Measurements from ENCODE around the gene RAB26. TPM values are rescaled to one million over a fixed set of nuclear protein-coding genes. Genes with fewer than 3 reads are reported as not detected.

Gene RAB26
- polyA plus RNA-seq, 1 donor from 2014 or later = 4.9 TPM

- H3F3A ChIP-seq (ENCODE audit: insufficient read depth, low read length, poor library complexity, severe bottlenecking) = no peaks in the 10 kb centered on the region
- H4K20me1 ChIP-seq (ENCODE audit: insufficient read depth) = no peaks in the 10 kb centered on the region
- H3K4me2 ChIP-seq (ENCODE audit: low read length) = no peak overlapping the region
- no peak overlapping the region for H3K27ac ChIP-seq (ENCODE audit: low read length)
- H3K9ac ChIP-seq (ENCODE audit: low read length) = no peak overlapping the region
- H3K79me2 ChIP-seq (replicated peaks; ENCODE audit: insufficient read depth, low read length) = peaks cover 17% of the 10 kb centered on the region
- H3K9me3 ChIP-seq (ENCODE audit: low read length) = no peaks in the 10 kb centered on the region
- no peak overlapping the region for H3K4me3 ChIP-seq (ENCODE audit: low read length)
- no peaks in the 10 kb centered on the region for H3K9me2 ChIP-seq (ENCODE audit: insufficient read depth, low read length)
- no peak overlapping the region for H2AFZ ChIP-seq (ENCODE audit: low read depth, low read length)
- H3K36me3 ChIP-seq (ENCODE audit: insufficient read depth, low read length) = no peaks in the 10 kb centered on the region
- no peak for TF ChIP-seq EZH2 (IDR thresholded peaks at IDR 0.05; ENCODE audit: borderline replicate concordance, insufficient read depth, low read length, poor library complexity, severe bottlenecking)
- H3K27me3 ChIP-seq (ENCODE audit: insufficient read depth, low read depth, low read length) = no peaks in the 10 kb centered on the region
Observed at GRCh38 chr16:2162676-2163118, 14.3 kb downstream of the RAB26 start.

DNA sequence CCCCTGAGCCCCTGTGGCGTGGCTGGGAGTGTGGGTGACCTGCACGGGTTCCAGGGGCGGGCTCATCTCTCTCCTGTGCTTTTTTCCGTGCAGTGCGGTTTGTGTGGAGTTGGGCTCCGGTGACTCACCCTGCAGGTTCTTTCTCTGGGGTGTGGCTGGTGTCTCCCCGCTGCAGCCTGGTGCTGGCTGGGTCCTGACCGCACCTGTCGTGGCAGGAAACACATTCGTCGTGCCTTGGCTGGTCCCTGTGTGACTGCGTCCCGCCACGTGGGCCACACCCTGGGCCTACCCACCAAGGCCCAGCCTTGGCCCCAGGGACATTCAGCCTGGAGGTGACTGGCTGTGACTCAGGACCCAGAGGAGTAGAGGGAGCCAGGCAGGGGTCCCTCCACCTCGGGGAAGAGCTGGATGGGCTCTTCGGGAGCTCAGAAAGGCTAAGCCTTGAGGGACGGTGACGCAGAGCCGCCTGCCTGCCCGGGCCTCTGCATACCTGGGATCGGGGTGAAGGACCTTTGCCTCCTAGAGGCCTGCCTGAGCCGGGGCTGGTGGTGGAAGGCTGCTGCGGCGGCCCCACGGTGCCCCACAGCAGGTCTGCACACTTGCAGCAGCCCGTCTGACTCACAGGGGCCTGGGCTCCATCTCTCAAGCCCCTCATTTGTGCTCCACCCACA lies 14.9 kb downstream of the RAB26 start:
- Histone ChIP-seq H3K9ac (ENCODE audit: low read length) (no peak overlapping the region), H3K79me2 (replicated peaks; ENCODE audit: insufficient read depth, low read length) (peaks cover 11% of the 10 kb centered on the region), H3K4me2 (ENCODE audit: low read length) (no peak overlapping the region), H3K36me3 (ENCODE audit: insufficient read depth, low read length) (no peaks in the 10 kb centered on the region), H3K4me3 (ENCODE audit: low read length) (no peak overlapping the region), H3K9me3 (ENCODE audit: low read length) (no peaks in the 10 kb centered on the region), H4K20me1 (ENCODE audit: insufficient read depth) (no peaks in the 10 kb centered on the region), H3K9me2 (ENCODE audit: insufficient read depth, low read length) (no peaks in the 10 kb centered on the region), H3K27ac (ENCODE audit: low read length) (no peak overlapping the region), H3F3A (ENCODE audit: insufficient read depth, low read length, poor library complexity, severe bottlenecking) (no peaks in the 10 kb centered on the region), H3K27me3 (ENCODE audit: insufficient read depth, low read depth, low read length) (no peaks in the 10 kb centered on the region), H2AFZ (ENCODE audit: low read depth, low read length) (no peak overlapping the region)
- TF ChIP-seq EP300 (conservative IDR thresholded peaks at IDR 0.05; ENCODE audit: poor library complexity, severe bottlenecking) = no peak

DNA sequence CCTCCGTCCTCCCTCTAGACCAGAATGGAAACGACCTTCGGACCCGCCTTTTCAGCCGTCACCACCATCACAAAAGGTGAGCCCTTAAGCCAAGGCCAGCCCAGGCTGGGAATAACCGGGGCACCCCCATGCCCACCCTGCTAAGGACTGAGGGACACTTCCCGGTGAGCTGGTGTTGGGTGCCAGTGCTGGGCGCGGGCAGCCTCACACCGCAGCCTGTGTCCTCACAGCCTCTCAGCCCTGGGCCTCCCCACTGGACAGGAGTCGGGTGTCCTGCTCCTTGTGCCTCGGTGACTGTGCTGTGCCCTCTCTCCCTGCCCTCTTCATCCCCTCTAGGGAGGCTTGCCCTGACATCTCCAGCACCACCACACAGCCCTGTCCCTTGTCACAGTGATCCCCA lies 17.4 kb downstream of the RAB26 start:
- no peaks in the 10 kb centered on the region for H3K79me2 ChIP-seq (replicated peaks; ENCODE audit: insufficient read depth, low read length)
- H3K9ac ChIP-seq (ENCODE audit: low read length) = no peak overlapping the region
- H3K27ac ChIP-seq (ENCODE audit: low read length) = no peak overlapping the region
- no peaks in the 10 kb centered on the region for H4K20me1 ChIP-seq (ENCODE audit: insufficient read depth)
- no peak for TF ChIP-seq MXI1 (conservative IDR thresholded peaks at IDR 0.05; ENCODE audit: poor library complexity, severe bottlenecking)
- no peak for TF ChIP-seq SMC3 (conservative IDR thresholded peaks at IDR 0.05; ENCODE audit: poor library complexity)
- no peak for TF ChIP-seq EZH2 (IDR thresholded peaks at IDR 0.05; ENCODE audit: borderline replicate concordance, insufficient read depth, low read length, poor library complexity, severe bottlenecking)
- no peak for TF ChIP-seq RAD21 (conservative IDR thresholded peaks at IDR 0.05)
- no peak for TF ChIP-seq TAF1 (IDR thresholded peaks at IDR 0.05; ENCODE audit: low read depth)
- no peak for TF ChIP-seq REST (IDR thresholded peaks at IDR 0.05; ENCODE audit: borderline replicate concordance)
- TF ChIP-seq, protein P1, sequence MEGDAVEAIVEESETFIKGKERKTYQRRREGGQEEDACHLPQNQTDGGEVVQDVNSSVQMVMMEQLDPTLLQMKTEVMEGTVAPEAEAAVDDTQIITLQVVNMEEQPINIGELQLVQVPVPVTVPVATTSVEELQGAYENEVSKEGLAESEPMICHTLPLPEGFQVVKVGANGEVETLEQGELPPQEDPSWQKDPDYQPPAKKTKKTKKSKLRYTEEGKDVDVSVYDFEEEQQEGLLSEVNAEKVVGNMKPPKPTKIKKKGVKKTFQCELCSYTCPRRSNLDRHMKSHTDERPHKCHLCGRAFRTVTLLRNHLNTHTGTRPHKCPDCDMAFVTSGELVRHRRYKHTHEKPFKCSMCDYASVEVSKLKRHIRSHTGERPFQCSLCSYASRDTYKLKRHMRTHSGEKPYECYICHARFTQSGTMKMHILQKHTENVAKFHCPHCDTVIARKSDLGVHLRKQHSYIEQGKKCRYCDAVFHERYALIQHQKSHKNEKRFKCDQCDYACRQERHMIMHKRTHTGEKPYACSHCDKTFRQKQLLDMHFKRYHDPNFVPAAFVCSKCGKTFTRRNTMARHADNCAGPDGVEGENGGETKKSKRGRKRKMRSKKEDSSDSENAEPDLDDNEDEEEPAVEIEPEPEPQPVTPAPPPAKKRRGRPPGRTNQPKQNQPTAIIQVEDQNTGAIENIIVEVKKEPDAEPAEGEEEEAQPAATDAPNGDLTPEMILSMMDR (IDR thresholded peaks at IDR 0.05; ENCODE audit: poor library complexity, severe bottlenecking) = no peak
- TF ChIP-seq EP300 (conservative IDR thresholded peaks at IDR 0.05; ENCODE audit: poor library complexity, severe bottlenecking) = no peak
- TF ChIP-seq POLR2AphosphoS5 (IDR thresholded peaks at IDR 0.05) = no peak
- H3K27me3 ChIP-seq (ENCODE audit: insufficient read depth, low read depth, low read length) = no peaks in the 10 kb centered on the region
- no peak overlapping the region for H2AFZ ChIP-seq (ENCODE audit: low read depth, low read length)
- no peak overlapping the region for H3K4me3 ChIP-seq (ENCODE audit: low read length)
- H3K4me2 ChIP-seq (ENCODE audit: low read length) = no peak overlapping the region
- H3K36me3 ChIP-seq (ENCODE audit: insufficient read depth, low read length) = no peaks in the 10 kb centered on the region
- no peaks in the 10 kb centered on the region for H3F3A ChIP-seq (ENCODE audit: insufficient read depth, low read length, poor library complexity, severe bottlenecking)
- H3K9me2 ChIP-seq (ENCODE audit: insufficient read depth, low read length) = no peaks in the 10 kb centered on the region
- H3K9me3 ChIP-seq (ENCODE audit: low read length) = no peaks in the 10 kb centered on the region
